ENCODE measurements around the gene PGAP6.

The PGAP6 gene

DNA sequence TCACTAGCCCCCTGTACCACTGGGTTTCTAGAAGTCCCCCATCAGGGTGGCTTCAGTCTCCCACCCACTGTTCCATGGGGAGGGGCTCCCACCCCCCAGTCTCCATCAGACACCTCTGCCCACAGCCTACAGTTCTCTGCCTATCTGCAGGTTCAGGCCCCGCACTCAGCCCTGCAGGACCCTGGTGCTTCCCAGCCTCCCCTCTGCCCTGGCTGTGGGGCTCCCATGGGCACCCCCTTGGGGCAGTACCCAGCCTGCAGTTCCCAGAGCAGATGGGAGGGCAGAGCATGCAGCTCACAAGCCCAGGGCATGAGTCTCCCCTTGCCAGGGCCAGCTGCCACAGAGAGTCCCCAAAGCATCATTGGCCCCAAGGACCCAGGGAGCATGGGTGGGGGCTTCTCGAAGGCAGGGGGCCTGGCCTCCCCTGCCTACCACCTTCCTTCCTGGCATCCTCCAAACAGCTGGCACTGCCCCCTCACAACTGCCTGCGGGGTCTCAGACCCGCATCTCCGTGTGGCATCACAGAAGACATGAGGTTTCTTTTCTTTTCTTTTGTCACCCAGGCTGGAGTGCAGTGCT is 8.7 kb downstream of the PGAP6 start:
- Histone ChIP-seq H3K27me3 (ENCODE audit: control insufficient read depth, insufficient read depth, low read length) (no peaks in the 10 kb centered on the region), H3K4me3 (ENCODE audit: low read length) (no peak overlapping the region), H3K36me3 (ENCODE audit: control insufficient read depth, insufficient read depth, low read length) (peaks cover 21% of the 10 kb centered on the region), H3K9me3 (ENCODE audit: control insufficient read depth, low read length) (no peaks in the 10 kb centered on the region), H3K4me1 (ENCODE audit: control insufficient read depth, insufficient read depth, low read length) (peaks cover 19% of the 10 kb centered on the region), H3K9ac (ENCODE audit: low read length) (no peak overlapping the region)

DNA sequence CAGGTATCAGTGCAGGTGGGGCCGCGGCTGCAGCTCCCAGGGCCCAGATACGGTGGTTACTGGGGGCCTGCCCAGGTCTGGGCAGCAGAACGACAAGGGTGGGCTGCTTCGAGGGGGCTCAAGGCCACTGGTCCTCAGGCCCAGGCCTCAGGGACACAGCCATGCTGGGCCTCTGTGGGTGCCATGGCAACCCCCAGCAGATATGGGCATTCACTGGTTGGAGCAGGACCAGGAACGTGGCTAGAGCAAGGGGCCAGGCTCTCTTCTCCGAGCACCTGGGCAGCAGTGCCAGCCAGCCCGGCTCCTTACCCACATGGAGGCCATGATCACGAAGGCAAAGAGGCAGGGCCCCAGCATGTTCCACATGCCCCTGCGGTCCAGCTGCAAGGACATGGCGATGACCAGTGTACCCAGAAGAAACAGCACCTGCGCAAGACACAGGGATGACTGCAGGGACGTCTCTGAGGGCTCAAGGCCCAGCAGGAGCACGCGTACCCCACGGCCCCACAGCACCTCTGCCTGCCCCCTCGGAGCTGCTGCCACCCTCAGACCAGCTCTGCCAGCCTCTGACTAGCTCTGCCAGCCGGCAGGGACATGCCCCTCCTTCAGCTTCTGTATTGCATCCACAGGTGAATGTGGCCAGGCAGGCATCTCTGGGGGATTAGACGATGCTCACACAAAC is 9.3 kb downstream of the PGAP6 start:
- Histone ChIP-seq H3K27me3 (ENCODE audit: control insufficient read depth, insufficient read depth, low read length) (no peaks in the 10 kb centered on the region), H3K9ac (ENCODE audit: low read length) (no peak overlapping the region), H3K9me3 (ENCODE audit: control insufficient read depth, low read length) (no peaks in the 10 kb centered on the region), H3K4me1 (ENCODE audit: control insufficient read depth, insufficient read depth, low read length) (peaks cover 19% of the 10 kb centered on the region), H3K4me3 (ENCODE audit: low read length) (no peak overlapping the region), H3K36me3 (ENCODE audit: control insufficient read depth, insufficient read depth, low read length) (peaks cover 21% of the 10 kb centered on the region)

DNA sequence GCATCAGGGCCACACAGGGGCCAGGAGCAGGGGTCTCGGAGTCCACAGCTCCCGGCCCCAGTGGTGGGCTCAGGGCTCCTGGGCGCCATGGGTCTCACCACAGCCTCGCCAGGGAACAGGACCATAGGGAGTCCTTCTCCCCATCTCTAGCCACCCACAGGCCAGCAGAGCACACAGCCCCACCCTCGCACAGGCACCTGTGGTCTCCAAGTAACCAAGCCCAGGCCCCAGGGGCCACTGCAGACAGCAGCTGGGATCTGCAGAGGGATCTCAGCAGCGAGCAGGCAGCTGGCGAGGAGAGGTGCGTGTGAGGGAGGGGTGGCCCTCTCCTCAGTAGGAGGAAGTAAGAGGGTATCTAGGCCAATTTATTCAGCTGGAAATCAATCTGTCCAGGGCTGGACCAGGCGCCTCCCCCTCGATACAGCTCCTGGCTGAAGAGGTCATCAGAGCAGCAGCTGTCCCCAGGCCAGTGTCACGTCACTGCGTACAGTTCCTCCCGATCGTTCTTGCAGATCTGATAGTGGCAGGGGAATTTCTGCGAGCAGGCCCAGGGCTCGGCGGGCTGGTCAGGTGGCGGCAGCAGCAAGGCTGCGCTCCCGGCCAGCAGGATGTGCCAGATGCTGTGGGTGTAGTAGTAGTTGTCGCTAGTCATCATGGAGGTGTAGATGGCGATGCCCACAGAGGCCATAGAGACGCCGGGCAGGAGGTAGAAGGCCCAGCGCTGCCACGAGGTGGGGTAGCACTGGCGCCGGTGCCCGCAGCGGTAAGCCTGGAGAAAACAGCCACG is 10.1 kb downstream of the PGAP6 start:
- H3K36me3 ChIP-seq (ENCODE audit: control insufficient read depth, insufficient read depth, low read length), result peaks cover 16% of the 10 kb centered on the region

DNA sequence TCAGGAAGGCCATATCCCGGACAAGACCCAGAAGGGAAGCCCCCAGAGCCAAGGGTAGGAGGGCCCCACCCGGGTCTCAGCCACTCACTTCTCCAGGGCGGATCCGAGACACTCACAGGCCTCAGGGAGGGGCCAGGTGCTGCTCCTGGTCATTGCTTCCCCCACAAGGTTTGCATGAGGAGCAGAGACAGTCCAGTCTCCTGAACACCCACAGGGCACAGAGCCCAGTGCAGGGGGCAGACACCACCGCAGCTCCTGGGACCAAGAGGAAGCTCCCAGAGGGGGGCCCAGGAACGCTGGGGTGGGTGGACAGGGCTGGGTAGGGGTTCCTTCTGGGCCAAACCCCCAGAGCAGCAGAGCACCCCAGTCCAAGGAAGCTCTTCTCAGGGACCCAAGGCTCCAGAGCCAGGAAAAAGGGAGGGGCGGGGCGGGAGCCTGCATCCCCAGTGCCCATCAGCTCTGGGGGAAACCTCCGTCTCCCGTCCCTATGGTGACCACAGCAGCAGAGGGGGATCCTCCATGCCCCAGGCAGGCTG is 10.7 kb downstream of the PGAP6 start:
- H3K36me3 ChIP-seq (ENCODE audit: control insufficient read depth, insufficient read depth, low read length), result peaks cover 13% of the 10 kb centered on the region
- H3K9ac ChIP-seq (ENCODE audit: low read length), result peak overlapping the region; percentile 55
- H3K27me3 ChIP-seq (ENCODE audit: control insufficient read depth, insufficient read depth, low read length), result no peaks in the 10 kb centered on the region
- peaks cover 19% of the 10 kb centered on the region for H3K4me1 ChIP-seq (ENCODE audit: control insufficient read depth, insufficient read depth, low read length)
- no peaks in the 10 kb centered on the region for H3K9me3 ChIP-seq (ENCODE audit: control insufficient read depth, low read length)
- H3K4me3 ChIP-seq (ENCODE audit: low read length), result no peak overlapping the region

More for the DNA sequence above, 10.1 kb downstream of the PGAP6 start:
- peaks cover 19% of the 10 kb centered on the region for H3K4me1 ChIP-seq (ENCODE audit: control insufficient read depth, insufficient read depth, low read length)
- no peaks in the 10 kb centered on the region for H3K27me3 ChIP-seq (ENCODE audit: control insufficient read depth, insufficient read depth, low read length)
- no peaks in the 10 kb centered on the region for H3K9me3 ChIP-seq (ENCODE audit: control insufficient read depth, low read length)
- no peak overlapping the region for H3K4me3 ChIP-seq (ENCODE audit: low read length)
- no peak overlapping the region for H3K9ac ChIP-seq (ENCODE audit: low read length)

DNA sequence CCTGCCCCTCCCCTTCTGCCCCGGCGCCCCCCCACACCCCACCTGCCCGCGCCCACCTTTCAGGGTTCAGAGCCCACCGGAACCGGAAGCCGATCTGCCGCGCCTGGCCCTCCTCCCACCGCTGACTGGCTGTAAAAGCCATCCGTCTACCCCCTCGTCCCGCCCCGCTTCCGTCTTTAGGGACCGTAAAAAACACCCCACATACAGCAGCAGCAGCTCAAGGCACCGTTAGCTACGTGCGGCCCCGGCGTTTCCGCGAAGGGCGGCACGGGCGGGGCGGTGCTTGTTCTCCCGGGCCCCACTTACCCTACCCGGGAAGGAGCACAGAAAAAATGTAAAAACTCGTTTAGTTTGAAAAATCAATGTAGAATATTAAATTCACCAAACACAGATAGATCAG is 11.3 kb downstream of the PGAP6 start, which contains the start of gene MRPL28:
Gene MRPL28, minus strand, starts transcription at position 96 of the 400 bp plus-strand sequence. CDS start 320 bp downstream, outside the sequence.
- Histone ChIP-seq H3K4me1 (ENCODE audit: control insufficient read depth, insufficient read depth, low read length) (peaks cover 19% of the 10 kb centered on the region), H3K27me3 (ENCODE audit: control insufficient read depth, insufficient read depth, low read length) (no peaks in the 10 kb centered on the region), H3K36me3 (ENCODE audit: control insufficient read depth, insufficient read depth, low read length) (peaks cover 11% of the 10 kb centered on the region), H3K4me3 (ENCODE audit: low read length) (no peak within 1 kb of the TSS), H3K9me3 (ENCODE audit: control insufficient read depth, low read length) (no peaks in the 10 kb centered on the region), H3K9ac (ENCODE audit: low read length) (peak within 1 kb of the TSS; percentile 55)

DNA sequence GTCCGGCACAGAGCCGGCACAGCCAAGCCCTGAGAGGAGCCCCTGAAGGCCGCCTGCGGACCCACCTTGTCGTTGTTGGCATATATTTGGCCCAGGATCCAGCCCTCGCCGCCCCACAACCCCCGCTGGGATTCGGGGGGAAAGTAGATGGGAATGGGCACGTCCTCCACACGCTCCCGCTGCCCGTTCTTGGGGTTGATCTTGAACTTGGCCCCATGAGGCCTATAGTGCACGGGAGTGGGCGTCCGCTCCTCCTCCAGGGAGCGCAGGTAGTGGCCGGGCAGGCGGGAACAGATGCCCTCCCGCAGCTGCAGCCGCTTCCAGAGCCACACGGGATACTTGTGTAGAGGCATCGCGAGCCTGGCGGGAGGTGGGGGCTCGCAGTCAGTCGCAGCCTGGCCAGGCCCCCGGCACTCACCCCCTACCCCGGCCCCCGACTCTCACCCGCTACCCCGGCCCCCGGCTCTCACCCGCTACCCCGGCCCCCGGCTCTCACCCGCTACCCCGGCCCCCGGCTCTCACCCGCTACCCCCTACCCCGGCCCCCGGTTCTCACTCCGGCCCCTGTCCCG is 11.8 kb downstream of the PGAP6 start:
- no peaks in the 10 kb centered on the region for H3K27me3 ChIP-seq (ENCODE audit: control insufficient read depth, insufficient read depth, low read length)
- no peaks in the 10 kb centered on the region for H3K9me3 ChIP-seq (ENCODE audit: control insufficient read depth, low read length)
- no peak overlapping the region for H3K4me3 ChIP-seq (ENCODE audit: low read length)
- peaks cover 11% of the 10 kb centered on the region for H3K36me3 ChIP-seq (ENCODE audit: control insufficient read depth, insufficient read depth, low read length)
- H3K4me1 ChIP-seq (ENCODE audit: control insufficient read depth, insufficient read depth, low read length), result peaks cover 19% of the 10 kb centered on the region
- H3K9ac ChIP-seq (ENCODE audit: low read length), result no peak overlapping the region

DNA sequence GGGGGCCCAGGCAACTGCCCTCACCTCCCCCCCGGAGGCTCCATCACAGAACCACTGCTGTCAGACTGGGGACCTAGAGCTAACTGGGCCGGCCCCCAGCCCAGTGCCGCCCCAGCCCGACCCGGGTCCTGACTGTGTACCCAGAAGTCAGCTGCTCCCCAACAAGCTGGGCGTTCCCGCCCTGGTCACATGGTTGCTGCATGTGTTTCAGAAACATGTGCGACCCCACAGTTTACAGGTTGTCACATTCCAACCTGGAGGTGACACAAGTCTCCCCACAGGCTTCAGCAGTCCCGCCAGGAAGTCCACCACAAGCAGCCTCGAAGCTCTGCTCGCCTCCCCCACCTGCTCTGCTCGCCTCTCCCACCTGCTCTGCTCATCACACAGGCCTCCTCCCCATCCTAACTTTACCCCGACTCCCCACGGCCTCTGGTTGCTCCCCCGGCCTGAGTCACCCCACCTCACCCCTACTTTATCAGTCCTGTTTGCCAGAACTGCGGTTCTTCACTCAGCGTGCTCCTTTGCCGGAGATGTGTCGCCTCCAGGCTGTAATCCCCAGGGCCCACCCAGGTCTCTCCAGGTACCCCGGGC is 12.4 kb downstream of the PGAP6 start:
- peaks cover 11% of the 10 kb centered on the region for H3K36me3 ChIP-seq (ENCODE audit: control insufficient read depth, insufficient read depth, low read length)
- no peak overlapping the region for H3K4me3 ChIP-seq (ENCODE audit: low read length)

DNA sequence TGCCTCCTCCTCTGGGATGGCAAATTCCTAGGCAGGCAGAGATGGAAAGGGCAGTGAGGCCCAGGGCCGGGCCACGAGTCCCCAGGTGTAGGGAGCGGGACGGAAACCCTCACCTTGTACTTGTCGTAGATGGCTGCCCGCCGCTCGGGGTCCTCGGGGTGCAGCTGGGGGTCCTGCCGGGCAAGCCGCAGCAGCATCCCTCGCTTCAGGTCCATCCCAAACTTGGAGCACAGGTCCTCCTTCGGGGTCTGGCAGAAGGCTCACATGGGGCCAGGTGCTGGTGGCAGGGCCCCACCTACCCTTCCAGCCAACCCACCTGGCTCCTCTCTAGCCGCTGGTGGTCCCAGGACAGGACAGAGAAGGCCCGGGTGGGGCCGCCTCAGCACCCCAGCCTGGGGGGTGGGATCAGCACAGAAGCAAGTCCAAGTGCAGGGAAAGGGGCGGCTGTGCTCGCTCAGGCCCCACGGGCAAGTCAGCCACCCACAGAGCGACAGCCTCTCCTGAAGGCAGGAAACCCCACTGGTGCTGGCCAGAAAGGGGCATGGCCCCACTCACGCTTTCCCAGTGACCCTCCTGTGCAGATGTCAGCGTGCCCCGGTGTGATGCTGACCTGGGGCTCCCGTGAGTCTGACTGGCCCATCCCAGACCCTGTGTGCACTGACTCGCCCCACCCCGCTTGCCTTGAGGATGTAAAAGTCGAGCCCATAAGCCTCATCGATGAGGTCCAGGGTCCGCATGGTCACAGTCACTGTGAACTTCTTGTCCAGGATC is 13.2 kb downstream of the PGAP6 start:
- Histone ChIP-seq H3K27me3 (ENCODE audit: control insufficient read depth, insufficient read depth, low read length) (peaks cover 11% of the 10 kb centered on the region), H3K9me3 (ENCODE audit: control insufficient read depth, low read length) (no peaks in the 10 kb centered on the region), H3K4me1 (ENCODE audit: control insufficient read depth, insufficient read depth, low read length) (peaks cover 25% of the 10 kb centered on the region), H3K9ac (ENCODE audit: low read length) (no peak overlapping the region), H3K4me3 (ENCODE audit: low read length) (no peak overlapping the region), H3K36me3 (ENCODE audit: control insufficient read depth, insufficient read depth, low read length) (peaks cover 11% of the 10 kb centered on the region)

More for the DNA sequence above, 12.4 kb downstream of the PGAP6 start:
- H3K27me3 ChIP-seq (ENCODE audit: control insufficient read depth, insufficient read depth, low read length), result peaks cover 6% of the 10 kb centered on the region
- no peaks in the 10 kb centered on the region for H3K9me3 ChIP-seq (ENCODE audit: control insufficient read depth, low read length)
- no peak overlapping the region for H3K9ac ChIP-seq (ENCODE audit: low read length)
- H3K4me1 ChIP-seq (ENCODE audit: control insufficient read depth, insufficient read depth, low read length), result peaks cover 23% of the 10 kb centered on the region

DNA sequence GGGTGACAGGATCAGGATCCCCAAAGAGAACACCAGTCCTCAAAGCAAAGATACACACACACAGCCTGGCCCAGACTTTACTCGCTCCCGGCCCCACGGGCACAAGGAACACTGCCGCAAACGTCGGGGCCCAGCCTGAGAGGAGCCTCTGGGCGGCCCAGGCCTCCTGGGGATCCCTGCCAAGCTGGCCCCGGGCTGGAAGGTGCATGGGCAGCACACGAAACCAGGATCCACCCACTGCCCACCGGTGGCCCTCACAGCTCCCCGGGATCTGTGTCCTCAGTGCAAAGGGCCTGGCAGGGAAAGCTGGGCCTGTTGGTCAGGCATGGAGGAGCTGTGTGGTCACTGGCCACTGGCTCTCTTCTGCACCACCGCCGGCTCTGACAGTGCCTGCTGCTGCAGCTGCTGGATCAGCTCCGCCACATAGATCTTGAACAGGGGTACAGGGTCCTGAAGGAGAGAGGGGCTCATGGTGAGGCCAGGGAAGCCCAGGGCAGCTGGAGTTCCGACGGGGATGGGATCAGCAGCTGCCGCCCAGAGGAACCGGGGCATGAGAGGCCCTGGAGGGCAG is 14.4 kb downstream of the PGAP6 start:
- no peaks in the 10 kb centered on the region for H3K9me3 ChIP-seq (ENCODE audit: control insufficient read depth, low read length)
- no peak overlapping the region for H3K4me3 ChIP-seq (ENCODE audit: low read length)
- peaks cover 26% of the 10 kb centered on the region for H3K4me1 ChIP-seq (ENCODE audit: control insufficient read depth, insufficient read depth, low read length)
- H3K27me3 ChIP-seq (ENCODE audit: control insufficient read depth, insufficient read depth, low read length), result peaks cover 18% of the 10 kb centered on the region
- H3K9ac ChIP-seq (ENCODE audit: low read length), result no peak overlapping the region
- peaks cover 11% of the 10 kb centered on the region for H3K36me3 ChIP-seq (ENCODE audit: control insufficient read depth, insufficient read depth, low read length)

DNA sequence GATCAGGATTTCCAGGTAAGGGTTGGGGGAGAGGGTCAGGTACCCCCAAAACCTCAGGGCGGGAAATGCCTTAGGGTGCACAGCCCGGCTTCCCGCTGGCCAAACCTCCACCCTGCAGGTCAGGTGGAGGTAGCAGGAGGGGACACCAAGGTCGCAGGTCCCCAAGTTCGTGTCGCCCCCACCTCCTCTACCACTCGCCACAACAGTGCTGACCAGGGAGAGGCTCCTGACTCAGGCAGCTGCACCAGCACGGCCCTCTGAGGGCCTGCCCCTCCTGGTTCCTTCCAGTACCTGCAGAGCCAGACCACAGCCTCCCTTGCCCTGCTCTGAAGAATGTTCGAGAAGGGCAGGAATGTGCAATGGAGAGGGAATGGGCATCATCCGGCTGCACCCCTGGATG is 15.3 kb downstream of the PGAP6 start:
- Histone ChIP-seq H3K9ac (ENCODE audit: low read length) (no peak overlapping the region), H3K27me3 (ENCODE audit: control insufficient read depth, insufficient read depth, low read length) (peaks cover 24% of the 10 kb centered on the region), H3K36me3 (ENCODE audit: control insufficient read depth, insufficient read depth, low read length) (peaks cover 11% of the 10 kb centered on the region), H3K4me1 (ENCODE audit: control insufficient read depth, insufficient read depth, low read length) (peaks cover 31% of the 10 kb centered on the region), H3K4me3 (ENCODE audit: low read length) (no peak overlapping the region), H3K9me3 (ENCODE audit: control insufficient read depth, low read length) (no peaks in the 10 kb centered on the region)
